ENCODE measurements around the gene KIAA0825.
"Not testable (repeated sequence)": the region's sequence is repeated elsewhere in the genome, so short reads cannot be mapped to it uniquely, and the experiment has no call there.

KIAA0825 gene

DNA sequence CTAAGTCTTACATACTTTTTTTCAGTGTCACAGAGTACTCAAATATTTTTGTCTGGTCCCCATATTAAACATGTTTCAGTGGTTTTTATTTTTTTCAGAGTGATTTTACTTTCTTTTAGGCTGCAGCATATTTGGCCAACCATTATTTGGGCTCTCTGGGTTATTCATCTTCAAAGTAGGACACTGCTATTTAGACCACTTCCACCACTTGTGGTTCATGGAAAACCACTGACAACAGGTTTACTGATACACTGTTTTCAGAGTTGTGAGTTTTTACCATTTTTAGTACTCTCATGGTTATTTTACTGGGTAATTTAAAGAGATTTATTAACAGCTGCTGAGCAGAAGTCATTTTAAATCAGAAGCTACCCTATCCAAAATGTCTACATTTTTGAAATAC, 437.6 kb downstream of the KIAA0825 start:
- H3K4me3 Mint-ChIP-seq: no peak overlapping the region
- DNase-seq: no peak
- TF ChIP-seq, protein P1, sequence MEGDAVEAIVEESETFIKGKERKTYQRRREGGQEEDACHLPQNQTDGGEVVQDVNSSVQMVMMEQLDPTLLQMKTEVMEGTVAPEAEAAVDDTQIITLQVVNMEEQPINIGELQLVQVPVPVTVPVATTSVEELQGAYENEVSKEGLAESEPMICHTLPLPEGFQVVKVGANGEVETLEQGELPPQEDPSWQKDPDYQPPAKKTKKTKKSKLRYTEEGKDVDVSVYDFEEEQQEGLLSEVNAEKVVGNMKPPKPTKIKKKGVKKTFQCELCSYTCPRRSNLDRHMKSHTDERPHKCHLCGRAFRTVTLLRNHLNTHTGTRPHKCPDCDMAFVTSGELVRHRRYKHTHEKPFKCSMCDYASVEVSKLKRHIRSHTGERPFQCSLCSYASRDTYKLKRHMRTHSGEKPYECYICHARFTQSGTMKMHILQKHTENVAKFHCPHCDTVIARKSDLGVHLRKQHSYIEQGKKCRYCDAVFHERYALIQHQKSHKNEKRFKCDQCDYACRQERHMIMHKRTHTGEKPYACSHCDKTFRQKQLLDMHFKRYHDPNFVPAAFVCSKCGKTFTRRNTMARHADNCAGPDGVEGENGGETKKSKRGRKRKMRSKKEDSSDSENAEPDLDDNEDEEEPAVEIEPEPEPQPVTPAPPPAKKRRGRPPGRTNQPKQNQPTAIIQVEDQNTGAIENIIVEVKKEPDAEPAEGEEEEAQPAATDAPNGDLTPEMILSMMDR (IDR thresholded peaks at IDR 0.05): no peak
- no peaks in the 10 kb centered on the region for H3K27me3 Mint-ChIP-seq (ENCODE audit: low read depth, poor library complexity)
- no peaks in the 10 kb centered on the region for H3K9me3 Mint-ChIP-seq
- no peak overlapping the region for H3K27ac Mint-ChIP-seq
- H3K4me1 Mint-ChIP-seq: peaks cover 7% of the 10 kb centered on the region
- H3K36me3 Mint-ChIP-seq (ENCODE audit: low read depth): no peaks in the 10 kb centered on the region

DNA sequence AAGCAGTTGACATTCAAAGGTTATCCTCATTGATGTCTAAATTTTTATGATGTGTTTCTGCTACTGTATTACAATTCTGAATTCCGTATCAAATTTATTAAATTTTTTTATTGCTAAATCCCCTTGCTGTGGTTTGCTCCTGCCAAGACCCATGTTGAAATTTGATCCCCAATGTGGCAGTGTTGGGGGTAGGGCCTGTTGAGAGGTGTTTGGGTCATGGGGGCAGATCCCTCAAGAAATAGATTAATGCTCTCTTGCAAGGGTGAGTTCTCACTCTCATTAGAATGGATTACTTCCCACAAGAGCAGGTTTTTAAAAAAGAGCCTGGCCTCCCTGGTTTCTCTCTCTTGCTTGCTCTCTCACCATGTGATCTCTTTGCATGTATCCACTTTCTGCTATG, 442.5 kb downstream of the KIAA0825 start:
- peaks cover 10% of the 10 kb centered on the region for H3K4me1 Mint-ChIP-seq
- H3K27me3 Mint-ChIP-seq (ENCODE audit: low read depth, poor library complexity): no peaks in the 10 kb centered on the region
- peaks cover 8% of the 10 kb centered on the region for H3K9me3 Mint-ChIP-seq
- TF ChIP-seq, protein P1 (IDR thresholded peaks at IDR 0.05): no peak
- H3K36me3 Mint-ChIP-seq (ENCODE audit: low read depth): no peaks in the 10 kb centered on the region
- H3K27ac Mint-ChIP-seq: no peak overlapping the region
- DNase-seq: no peak
- H3K4me3 Mint-ChIP-seq: no peak overlapping the region

DNA sequence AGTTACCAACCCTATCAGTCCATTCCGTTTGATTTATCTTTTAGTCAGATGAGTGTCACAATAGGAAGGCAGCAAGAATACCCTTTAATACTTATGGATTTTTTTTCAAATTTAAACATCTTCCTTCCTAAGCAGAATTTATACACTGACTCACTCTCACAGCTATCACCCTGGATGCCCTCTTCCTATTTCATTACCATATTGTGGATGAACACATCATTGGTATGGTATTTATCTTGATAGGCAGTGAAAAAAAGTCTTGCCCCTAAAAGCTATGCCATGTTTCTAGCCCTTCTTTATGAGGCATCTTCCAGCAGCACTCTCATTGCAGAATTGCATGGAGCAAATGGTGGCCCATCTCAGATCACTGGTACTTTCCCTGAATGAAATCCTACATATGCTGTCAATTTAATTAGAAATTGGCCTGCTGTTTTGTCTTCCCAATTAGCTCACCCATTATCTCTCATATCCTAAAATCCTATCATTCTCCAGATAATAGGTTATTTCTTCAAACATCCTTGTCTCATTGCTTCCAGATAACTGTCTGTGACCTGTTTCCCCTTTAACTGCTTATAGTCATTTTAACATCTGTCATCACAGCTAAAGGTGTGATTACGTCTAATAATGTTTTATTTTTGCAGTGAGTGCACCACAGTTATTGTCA, 443.5 kb downstream of the KIAA0825 start:
- DNase-seq: no peak
- Mint-ChIP-seq H3K27ac (no peak overlapping the region), H3K36me3 (ENCODE audit: low read depth) (no peaks in the 10 kb centered on the region), H3K4me1 (peaks cover 10% of the 10 kb centered on the region), H3K27me3 (ENCODE audit: low read depth, poor library complexity) (no peaks in the 10 kb centered on the region), H3K4me3 (no peak overlapping the region), H3K9me3 (peaks cover 8% of the 10 kb centered on the region)
- TF ChIP-seq, protein P1 (IDR thresholded peaks at IDR 0.05): no peak

DNA sequence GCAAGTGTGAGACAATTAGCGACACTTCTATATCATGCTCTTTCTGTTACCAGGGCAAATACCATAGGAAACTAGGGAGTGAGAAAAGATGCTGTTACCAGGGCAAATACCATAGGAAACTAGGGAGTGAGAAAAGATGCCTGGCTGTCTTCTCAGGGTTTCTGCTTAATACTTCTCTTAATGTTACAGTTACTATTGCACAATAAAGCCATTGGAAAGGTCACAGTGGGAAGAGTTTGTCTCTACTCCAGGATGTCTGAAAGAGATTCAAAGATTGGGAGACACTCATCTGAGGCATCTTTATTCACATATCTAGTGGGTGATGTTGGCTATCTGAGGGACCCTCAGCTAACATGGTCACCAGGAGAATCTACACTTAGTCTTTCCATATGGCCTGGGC, 445.3 kb downstream of the KIAA0825 start:
- no peak overlapping the region for H3K4me3 Mint-ChIP-seq
- H3K27ac Mint-ChIP-seq: no peak overlapping the region
- peaks cover 8% of the 10 kb centered on the region for H3K9me3 Mint-ChIP-seq
- H3K4me1 Mint-ChIP-seq: peaks cover 10% of the 10 kb centered on the region
- no peaks in the 10 kb centered on the region for H3K36me3 Mint-ChIP-seq (ENCODE audit: low read depth)
- no peak for DNase-seq
- TF ChIP-seq, protein P1 (IDR thresholded peaks at IDR 0.05): no peak
- no peaks in the 10 kb centered on the region for H3K27me3 Mint-ChIP-seq (ENCODE audit: low read depth, poor library complexity)

DNA sequence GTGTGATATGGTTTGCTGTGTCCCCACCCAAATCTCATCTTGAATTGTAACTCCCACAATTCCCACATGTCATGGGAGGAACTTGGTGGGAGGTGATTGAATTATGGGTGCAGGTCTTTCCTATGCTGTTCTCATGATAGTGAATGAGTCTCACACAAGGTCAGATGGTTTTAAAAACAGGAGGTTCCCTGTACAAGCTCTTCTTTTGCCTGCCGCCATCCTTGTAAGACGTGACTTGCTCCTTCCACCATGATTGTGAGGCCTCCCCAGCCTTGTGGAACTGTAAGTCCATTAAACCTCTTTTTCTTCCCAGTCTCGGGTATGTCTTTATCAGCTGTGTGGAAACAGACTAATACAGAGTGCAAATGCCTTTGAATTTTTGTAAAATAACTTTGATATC, 447.3 kb downstream of the KIAA0825 start:
- H3K4me1 Mint-ChIP-seq; H3K4me3 Mint-ChIP-seq; H3K27ac Mint-ChIP-seq; H3K9me3 Mint-ChIP-seq; H3K36me3 Mint-ChIP-seq (ENCODE audit: low read depth); DNase-seq; H3K27me3 Mint-ChIP-seq (ENCODE audit: low read depth, poor library complexity): not testable (repeated sequence)

DNA sequence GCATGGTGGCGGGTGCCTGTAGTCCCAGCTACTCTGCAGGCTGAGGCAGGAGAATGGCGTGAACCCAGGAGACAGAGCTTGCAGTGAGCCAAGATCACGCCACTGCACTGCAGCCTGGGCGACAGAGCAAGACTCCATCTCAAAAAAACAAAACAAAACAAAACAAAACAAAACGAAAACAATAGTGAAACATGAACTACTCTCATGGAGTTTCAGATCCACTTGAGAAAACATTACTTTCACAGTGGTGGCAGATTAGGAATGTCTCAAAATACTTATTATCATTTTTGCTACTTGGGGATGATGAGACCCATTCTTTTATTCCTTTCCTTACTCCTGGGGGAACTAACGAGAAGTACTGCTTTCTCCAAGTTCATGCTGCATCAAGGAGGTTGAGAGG, 448.2 kb downstream of the KIAA0825 start:
- not testable (repeated sequence) for H3K36me3 Mint-ChIP-seq (ENCODE audit: low read depth); H3K9me3 Mint-ChIP-seq; H3K27ac Mint-ChIP-seq; H3K4me3 Mint-ChIP-seq; H3K27me3 Mint-ChIP-seq (ENCODE audit: low read depth, poor library complexity); DNase-seq; H3K4me1 Mint-ChIP-seq

DNA sequence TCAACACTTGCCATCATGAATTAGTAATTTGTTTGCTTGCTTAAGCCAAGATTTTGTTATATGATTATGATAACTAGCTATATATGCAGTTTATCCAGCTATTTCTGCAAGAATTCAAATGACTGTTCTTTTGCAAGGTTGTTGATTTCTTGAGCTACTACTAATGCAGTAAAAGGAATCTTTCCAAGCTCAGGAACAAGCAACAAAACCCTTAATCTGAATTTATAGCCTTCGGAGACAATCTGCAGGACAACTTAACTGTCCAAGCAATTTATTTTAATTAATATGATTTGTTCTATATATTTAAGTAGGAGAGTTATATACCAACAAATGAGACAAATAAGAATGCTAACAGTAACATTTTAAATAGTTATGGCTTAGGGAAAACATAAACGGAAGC, 450.3 kb downstream of the KIAA0825 start:
- no peak overlapping the region for H3K4me3 Mint-ChIP-seq
- no peak for DNase-seq
- H3K4me1 Mint-ChIP-seq: no peaks in the 10 kb centered on the region
- TF ChIP-seq, protein P1 (IDR thresholded peaks at IDR 0.05): no peak
- peaks cover 18% of the 10 kb centered on the region for H3K9me3 Mint-ChIP-seq
- H3K27me3 Mint-ChIP-seq (ENCODE audit: low read depth, poor library complexity): no peaks in the 10 kb centered on the region
- H3K27ac Mint-ChIP-seq: no peak overlapping the region
- no peaks in the 10 kb centered on the region for H3K36me3 Mint-ChIP-seq (ENCODE audit: low read depth)
